Ovary (tissue), 10 donors: ENCODE data around the gene TP53BP1. TPM values are rescaled to one million over a fixed set of nuclear protein-coding genes. Genes with fewer than 3 reads are reported as not detected.
"Not testable (repeated sequence)": the region's sequence is repeated elsewhere in the genome, so short reads cannot be mapped to it uniquely, and the experiment has no call there.

ENCODE experiments used
- DNase-seq, 5 donors: peaks; one replicate each; pipeline ENCODE4 v3.0.0-alpha.2; 2019 to 2020
- H3K27ac ChIP-seq, 2 donors: fragments of 200-600 bp; one replicate each; pipeline versions ENCODE4 v1.5.1 to v1.8.0; 2019 to 2022
- H3K27me3 ChIP-seq: fragments of 200-600 bp; one replicate; pipeline ENCODE4 v1.8.0; 2022
- H3K36me3 ChIP-seq: fragments of 200-600 bp; sonication (generic); one replicate; pipeline ENCODE4 v1.5.1; 2019
- H3K4me1 ChIP-seq: one replicate; pipeline ENCODE4 v1.8.1; 2013; ENCODE audit warnings: mild to moderate bottlenecking, moderate library complexity; ENCODE audit not compliant: insufficient read depth
- H3K4me3 ChIP-seq: fragments of 200-600 bp; sonication (generic); one replicate; pipeline ENCODE4 v1.5.1; 2017
- H3K9me3 ChIP-seq, 2 donors: fragments of 200-600 bp in 1 of 2; sonication (generic) in 1 of 2; one replicate each; pipeline versions ENCODE4 v1.5.1 to v1.8.1; 2013 to 2019; ENCODE audit warnings: mild to moderate bottlenecking in 1 of 2, moderate library complexity in 1 of 2
- CTCF ChIP-seq, 3 donors: fragments of 450-650 bp in 2 of 3; fragments of 200-600 bp in 1 of 3; IDR thresholded peaks; one replicate each; pipeline versions ENCODE4 v1.5.1 to v1.8.0; 2016 to 2022; ENCODE audit warnings: antibody characterized with exemption in 3 of 3, mild to moderate bottlenecking in 1 of 3
- EP300 ChIP-seq: sonication (generic); formaldehyde crosslinking; IDR thresholded peaks from one replicate; pipeline ENCODE4 v1.6.1; 2017; ENCODE audit warnings: antibody characterized with exemption
- POLR2A ChIP-seq: fragments of 450-650 bp; IDR thresholded peaks from one replicate; pipeline ENCODE4 v1.6.1; 2017; ENCODE audit warnings: antibody characterized with exemption, mild to moderate bottlenecking, moderate library complexity
- WGBS, 3 donors: extraction: QIAGEN DNeasy Blood & Tissue Kit in 1 of 3; methylation state at CpG; one replicate each; pipeline versions ENCODE4 v1.1.5 to v1.1.7; 2013 to 2017; 5-methylcytosine and 5-hydroxymethylcytosine counted together
- intact Hi-C, 4 donors: fragments of 100-400 bp; cut with DNase I; formaldehyde crosslinking; loops; one replicate each; pipeline versions ENCODE4 v1.11.0 to v1.15.1; 2022 to 2023
- long read RNA-seq, 3 donors: library from polyadenylated mRNA in 2 of 3; unstranded in 2 of 3; transcript quantifications; one replicate each; pipeline ENCODE4 v2.0.0 and lab custom pipeline, GENCODE V29; 2021 to 2026
- polyA plus RNA-seq, 2 donors: library from polyadenylated mRNA; stranded (reverse); fragments of 200-250 nt in 1 of 2; fragments of 350-450 nt in 1 of 2; fragmentation: Illumina TruSeq in 1 of 2; extraction: RNeasy Lipid Tissue Mini Kit (QIAGEN cat#74804) in 1 of 2; gene quantifications; one replicate each; pipeline ENCODE4 v1.2.3, GENCODE V29; 2013 to 2014
- total RNA-seq, 7 donors: library from RNA; depleted of rRNA in 2 of 7; stranded (reverse); fragments of >200 nt in 2 of 7; fragmentation: NEBNext Ultra II Directional in 3 of 7; extraction: Animal tissue kit (Norgen Biotek cat#: 25700) in 3 of 7; gene quantifications; one replicate each; pipeline versions ENCODE4 v1.1.0 to v1.2.4, GENCODE V29; 2016 to 2023
- donor health status: DM: no; HTN: no; CAD: no; lungs with moderate emphysema.
- donor health status: DM: no; HTN: no; CAD: no.
- donor health status: Bipolar disorder and iron deficiency.
- donor health status: DM: yes; HTN: yes; CAD: no.
- donor health status: DM: no; HTN: no; CAD: no.
- donor health status: DM: yes; HTN: yes; CAD: no.

The TP53BP1 gene
- total RNA-seq (10 to 100 TPM; 29.7 to 72.1 (median 51.8) TPM), polyA plus RNA-seq (10 to 100 TPM; 14.5 to 33.4 TPM)
- long read RNA-seq, donor 1, partial matches to known transcripts: 22 of 42 reads
- long read RNA-seq, donor 1, other reads (novel, unspliced or antisense): 20 of 42 reads
- long read RNA-seq, donor 2, partial matches to known transcripts: 36 of 37 reads
- long read RNA-seq, donor 2, other reads (novel, unspliced or antisense): 0 of 37 reads
- long read RNA-seq, donor 3, full-length matches to known transcripts: 21 of 42 reads
- long read RNA-seq, donor 3, partial matches to known transcripts: 6 of 42 reads
- long read RNA-seq, donor 3, other reads (novel, unspliced or antisense): 15 of 42 reads

GRCh38 chr15:43492673-43493601 lies at the start of gene TP53BP1:
TP53BP1 (minus strand) TSS chr15:43493156; CDS start chr15:43493043, 113 bp downstream.
- TF ChIP-seq CTCF (IDR thresholded peaks at IDR 0.05) (no peak), EP300 (no peak), POLR2A (peak; percentile 60)
- WGBS, 3 donors: 0 to 1% (median 1%) methylated on average over 54 of the region's 54 CpGs
- H3K4me1 ChIP-seq: peaks cover 8% of the 10 kb centered on the region
- intact Hi-C loops: no loop called here
- no peaks in the 10 kb centered on the region for H3K27me3 ChIP-seq
- H3K36me3 ChIP-seq: no peaks in the 10 kb centered on the region
- H3K9me3 ChIP-seq: no peaks in the 10 kb centered on the region
- peak within 1 kb of the TSS; percentile 83 for H3K4me3 ChIP-seq
- peak; percentile 94 to 97 (median 96) for DNase-seq
- H3K27ac ChIP-seq: peak within 1 kb of the TSS; percentile 77 to 81

- H3K4me3 ChIP-seq: no peak overlapping the region
- no peaks in the 10 kb centered on the region for H3K4me1 ChIP-seq
- no peaks in the 10 kb centered on the region for H3K9me3 ChIP-seq
- no peak for TF ChIP-seq CTCF (IDR thresholded peaks at IDR 0.05)
- no peak for TF ChIP-seq POLR2A
- TF ChIP-seq EP300: no peak
- no peak for DNase-seq
- no peaks in the 10 kb centered on the region for H3K27me3 ChIP-seq
- intact Hi-C loops: no loop called here
- no peaks in the 10 kb centered on the region for H3K36me3 ChIP-seq
- no peak overlapping the region for H3K27ac ChIP-seq
Measured at GRCh38 chr15:43541785-43542184, 48.8 kb upstream of the TP53BP1 start.

GRCh38 chr15:43538091-43538490 lies 45.1 kb upstream of the TP53BP1 start:
- H3K4me1 ChIP-seq: no peaks in the 10 kb centered on the region
- no peaks in the 10 kb centered on the region for H3K36me3 ChIP-seq
- no peak for TF ChIP-seq EP300
- TF ChIP-seq POLR2A: no peak
- TF ChIP-seq CTCF (IDR thresholded peaks at IDR 0.05): no peak
- H3K9me3 ChIP-seq: no peaks in the 10 kb centered on the region
- H3K4me3 ChIP-seq: no peak overlapping the region
- no peaks in the 10 kb centered on the region for H3K27me3 ChIP-seq
- intact Hi-C loops: no loop called here
- DNase-seq: no peak
- no peak overlapping the region for H3K27ac ChIP-seq
- WGBS, 3 donors: 76 to 85% (median 83%) methylated on average over 2 of the region's 2 CpGs

- intact Hi-C loops: no loop called here
- Histone ChIP-seq H3K27me3 (no peaks in the 10 kb centered on the region), H3K36me3 (no peaks in the 10 kb centered on the region), H3K4me1 (no peaks in the 10 kb centered on the region), H3K27ac (no peak overlapping the region), H3K4me3 (no peak overlapping the region), H3K9me3 (no peaks in the 10 kb centered on the region)
- no peak for TF ChIP-seq POLR2A
- no peak for TF ChIP-seq EP300
- no peak for DNase-seq
- WGBS, 3 donors: 88 to 98% (median 88%) methylated on average over 3 of the region's 3 CpGs
Measured at GRCh38 chr15:43534897-43535296, 41.9 kb upstream of the TP53BP1 start.

- H3K9me3 ChIP-seq, H3K36me3 ChIP-seq, intact Hi-C loops, H3K27ac ChIP-seq, H3K27me3 ChIP-seq, H3K4me1 ChIP-seq, DNase-seq, H3K4me3 ChIP-seq: not testable (repeated sequence)
- WGBS, 3 donors: 89 to 93% (median 92%) methylated on average over 5 of the region's 5 CpGs
Measured at GRCh38 chr15:43532826-43533225, 39.9 kb upstream of the TP53BP1 start.
